GM19099 (cell line): ENCODE data around the gene NDE1.
A peak's percentile ranks its signal among the peaks of the same experiment; 100 is the strongest.

Experiments used
- POLR2A ChIP-seq: IDR thresholded peaks from 3 replicates; pipeline ENCODE4 v1.6.1; 2011; ENCODE audit warnings: low read depth; ENCODE audit not compliant: insufficient read length; ENCODE audit errors: extremely low read depth

NDE1 gene

GRCh38 chr16:15643946-15644250, 6.1 kb upstream of the NDE1 start:
- TF ChIP-seq POLR2A = no peak

- TF ChIP-seq POLR2A = no peak
Observed at GRCh38 chr16:15644267-15644961, 5.6 kb upstream of the NDE1 start.

DNA sequence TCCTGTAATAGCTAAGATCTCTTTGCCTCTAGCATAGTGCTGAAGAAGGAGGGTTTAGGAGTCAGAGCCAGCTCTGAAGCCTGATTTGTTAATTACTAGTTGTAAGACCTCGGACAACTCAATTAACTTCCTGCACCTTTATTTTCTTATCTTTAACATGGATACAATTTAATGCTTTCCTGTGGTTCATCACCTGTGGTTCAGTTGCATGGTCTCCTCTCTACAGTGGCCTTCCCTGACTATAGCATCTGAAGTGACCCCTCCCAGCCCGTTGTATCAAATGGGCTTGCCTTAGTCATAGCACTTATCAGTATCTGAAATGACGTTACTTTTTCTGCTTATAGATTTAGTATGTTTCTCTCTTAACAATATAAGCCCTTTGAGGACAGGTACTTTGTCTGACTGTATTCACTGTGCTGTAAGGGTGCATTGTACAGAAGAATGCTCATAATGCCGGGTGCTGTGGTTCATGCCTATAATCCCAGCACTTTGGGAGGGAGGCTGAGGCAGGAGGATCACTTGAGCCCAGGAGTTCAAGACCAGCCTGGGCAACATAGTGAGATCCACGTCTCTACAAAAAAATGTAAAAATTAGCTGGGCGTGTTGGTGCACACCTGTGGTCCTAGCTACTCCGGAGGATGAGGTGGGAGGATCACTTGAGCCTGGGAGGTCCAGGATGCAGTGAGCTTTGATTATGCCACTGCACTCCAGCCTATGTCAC, 2.6 kb upstream of the NDE1 start:
- TF ChIP-seq POLR2A = no peak

GRCh38 chr16:15648135-15648730, 1.8 kb upstream of the NDE1 start:
- no peak for TF ChIP-seq POLR2A

- TF ChIP-seq POLR2A = no peak
Observed at GRCh38 chr16:15649727-15650018, 372 bp upstream of the NDE1 start.

GRCh38 chr16:15650698-15651171, 690 bp downstream of the NDE1 start:
- peak; percentile 29 for TF ChIP-seq POLR2A

DNA sequence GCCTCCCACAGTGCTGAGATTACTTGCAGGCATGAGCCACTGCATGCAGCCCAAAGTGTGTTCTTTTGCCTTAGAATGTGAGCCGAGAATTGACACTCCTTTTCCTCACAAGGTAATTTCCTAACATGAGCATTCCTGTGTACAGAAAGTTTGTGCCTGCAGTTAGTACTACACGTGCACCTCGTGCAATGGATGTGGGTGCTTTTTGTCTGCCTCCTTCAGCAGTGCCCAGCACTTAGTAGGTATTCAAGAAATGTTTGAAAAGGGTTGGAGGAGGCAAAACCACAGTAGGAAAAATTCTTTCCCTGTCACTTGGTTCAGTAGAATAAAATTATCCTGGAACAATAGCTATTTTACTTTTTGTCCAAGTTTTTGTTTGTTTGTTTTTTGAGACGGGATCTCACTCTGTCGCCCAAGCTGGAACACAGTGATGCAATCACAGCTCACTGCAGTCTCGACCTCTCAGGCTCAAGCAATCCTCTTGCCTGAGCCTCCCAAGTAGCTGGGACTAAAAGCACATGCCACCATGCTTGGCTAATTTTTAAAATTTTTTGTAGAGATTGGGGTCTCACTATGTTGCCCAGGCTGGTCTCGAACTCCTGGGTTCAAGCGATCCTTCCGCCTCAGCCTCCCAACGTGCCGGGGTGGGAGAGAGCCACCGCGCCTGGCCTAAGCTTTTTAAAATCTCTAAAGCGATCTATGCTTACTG, 2.4 kb downstream of the NDE1 start:
- no peak for TF ChIP-seq POLR2A

DNA sequence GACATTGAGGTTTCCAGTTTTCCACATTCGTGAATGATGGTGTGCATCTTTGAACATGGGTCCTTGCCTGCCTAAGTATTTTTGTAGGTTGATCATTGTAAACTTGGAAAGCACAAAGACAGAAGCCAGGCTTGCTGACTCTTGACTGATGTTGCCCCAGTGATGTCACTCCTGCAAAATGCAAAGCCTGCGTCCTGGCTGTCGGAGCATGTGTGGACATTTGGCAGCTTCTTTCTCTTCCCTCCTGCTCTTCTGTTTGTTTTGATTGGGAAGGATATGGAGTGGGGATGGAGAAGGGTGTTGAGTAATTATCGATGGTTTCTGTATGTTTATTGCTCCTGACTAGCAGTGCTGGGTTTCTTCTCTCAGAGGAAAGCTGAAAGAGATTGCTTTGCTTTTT, 3.2 kb downstream of the NDE1 start:
- TF ChIP-seq POLR2A = no peak

DNA sequence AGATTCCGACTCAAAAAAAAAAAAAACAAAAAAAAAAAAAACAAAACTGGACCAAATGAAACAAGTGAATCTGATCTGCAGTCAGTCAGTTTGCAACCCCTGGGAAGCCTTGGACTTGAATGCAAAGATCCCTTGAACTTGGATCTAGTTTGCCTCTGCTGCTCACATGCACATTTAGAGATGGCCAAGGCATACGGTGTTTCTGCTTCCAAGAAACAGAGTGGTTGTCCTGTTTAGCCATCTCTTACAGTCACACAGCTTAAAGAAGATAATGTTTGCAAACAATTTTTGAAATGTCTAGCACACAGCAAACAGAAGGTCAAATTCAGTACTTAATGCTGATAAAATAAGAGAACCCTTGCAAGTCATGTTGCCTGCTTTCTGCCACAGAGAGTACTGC, 4.5 kb downstream of the NDE1 start:
- no peak for TF ChIP-seq POLR2A

DNA sequence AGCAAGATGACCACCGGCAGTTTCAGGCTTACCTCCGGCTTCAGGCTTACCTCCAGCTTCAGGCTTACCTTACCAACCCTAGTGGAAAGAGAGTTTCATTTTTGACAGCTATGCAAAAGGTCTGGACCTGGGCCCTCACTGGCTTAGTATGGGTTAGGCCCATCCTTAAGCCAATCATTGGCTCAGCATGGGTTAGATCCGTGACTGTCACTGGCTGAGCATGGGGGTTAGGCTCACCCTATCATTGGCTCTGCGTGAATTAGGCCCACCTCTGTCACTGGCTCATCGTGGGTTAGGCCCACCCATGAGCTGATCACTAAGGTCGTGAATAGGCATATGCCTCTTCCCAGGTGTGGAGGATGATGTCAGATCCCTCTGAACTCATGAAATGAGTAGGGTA, 8.1 kb downstream of the NDE1 start:
- no peak for TF ChIP-seq POLR2A

GRCh38 chr16:15658556-15658955, 8.5 kb downstream of the NDE1 start:
- TF ChIP-seq POLR2A = no peak

- TF ChIP-seq POLR2A = no peak
Observed at GRCh38 chr16:15660203-15660601, 10.2 kb downstream of the NDE1 start.

DNA sequence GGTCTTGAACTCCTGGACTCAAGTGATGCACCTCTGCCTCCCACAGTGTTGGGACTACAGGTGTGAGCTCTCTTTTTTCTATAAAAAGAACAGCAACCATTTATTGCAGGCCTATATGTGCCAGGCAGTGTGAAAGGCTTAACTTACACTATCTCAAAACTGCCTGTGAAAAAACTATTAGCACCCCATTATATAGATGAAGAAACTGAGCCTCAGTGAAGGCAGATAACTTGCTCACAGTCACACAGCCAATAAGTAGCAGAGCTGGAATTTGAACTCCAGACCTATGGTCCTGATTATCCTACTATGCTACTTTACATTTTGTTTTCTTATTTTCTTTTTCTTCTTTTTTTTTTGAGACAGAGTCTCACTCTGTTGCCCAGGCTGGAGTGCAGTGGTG, 15.1 kb downstream of the NDE1 start:
- TF ChIP-seq POLR2A = no peak

DNA sequence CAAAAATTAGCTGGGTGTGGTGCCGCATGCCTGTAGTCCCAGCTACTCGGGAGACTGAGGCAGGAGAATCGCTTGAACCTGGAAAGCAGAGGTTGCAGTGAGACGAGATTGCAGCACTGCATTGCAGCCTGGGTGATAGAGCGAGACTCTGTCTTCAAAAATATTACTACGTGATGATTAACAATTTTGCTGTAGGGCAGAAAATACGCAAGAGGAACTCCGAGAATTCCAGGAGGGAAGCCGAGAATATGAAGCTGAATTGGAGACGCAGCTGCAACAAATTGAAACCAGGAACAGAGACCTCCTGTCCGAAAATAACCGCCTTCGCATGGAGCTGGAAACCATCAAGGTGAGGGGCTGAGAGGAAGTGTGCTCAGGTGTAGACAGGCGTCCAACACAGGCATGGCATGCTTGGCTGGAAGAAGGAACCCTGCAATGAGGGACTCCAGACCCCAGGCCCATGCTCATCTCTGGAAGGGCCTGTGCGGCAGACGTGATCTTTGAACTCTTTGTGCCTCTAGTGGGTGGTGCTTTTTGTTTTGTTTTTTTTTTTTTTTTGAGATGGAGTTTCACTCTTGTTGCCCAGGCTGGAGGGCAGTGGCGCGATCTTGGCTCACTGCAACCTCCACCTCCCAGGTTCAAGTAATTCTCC, 17.2 kb downstream of the NDE1 start:
- no peak for TF ChIP-seq POLR2A

DNA sequence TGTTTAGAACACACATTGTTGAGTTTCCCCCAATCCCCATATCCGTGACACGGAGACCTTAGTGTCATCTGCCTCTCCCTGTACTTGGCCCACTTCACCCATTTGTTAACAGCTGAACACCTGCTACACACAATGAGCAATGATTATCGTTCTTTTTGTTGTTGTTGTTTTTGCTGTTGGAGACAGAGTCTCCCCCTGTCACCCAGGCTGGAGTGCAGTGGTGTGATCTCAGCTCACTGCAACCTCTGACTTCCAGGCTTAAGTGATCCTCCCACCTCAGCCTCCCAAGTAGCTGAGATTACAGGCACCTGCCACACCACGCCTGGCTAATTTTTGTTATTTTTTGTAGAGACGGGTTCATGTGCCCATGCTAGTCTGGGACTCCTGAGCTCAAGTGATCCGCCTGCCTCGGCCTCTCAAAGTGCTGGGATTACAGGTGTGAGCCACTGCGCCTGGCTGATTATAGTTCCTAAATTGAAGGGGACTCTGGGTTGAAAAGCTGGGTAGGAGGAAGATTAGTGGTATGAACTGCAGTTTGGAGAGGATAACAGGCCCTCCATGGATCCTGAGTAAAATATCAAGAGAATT, 21.6 kb downstream of the NDE1 start:
- TF ChIP-seq POLR2A = no peak

GRCh38 chr16:15672514-15673167, 22.6 kb downstream of the NDE1 start:
- no peak for TF ChIP-seq POLR2A
